Activated naive CD8-positive, alpha-beta T cell treated with anti-CD3 and anti-CD28 coated beads for 36 hours (primary cell): Measurements from ENCODE around the gene SORL1-AS1. TPM values are rescaled to one million over a fixed set of nuclear protein-coding genes. Genes with fewer than 3 reads are reported as not detected.
"Not testable (repeated sequence)": the region's sequence is repeated elsewhere in the genome, so short reads cannot be mapped to it uniquely, and the experiment has no call there.

Experiments used
- DNase-seq: peaks from one replicate; pipeline ENCODE4 v3.0.0; 2021
- H3K27ac Mint-ChIP-seq: one replicate; pipeline ENCODE4 v1.8.0; 2022; ENCODE audit warnings: mild to moderate bottlenecking, moderate library complexity, mixed read lengths
- H3K27me3 Mint-ChIP-seq: one replicate; pipeline ENCODE4 v1.8.0; 2022; ENCODE audit warnings: mild to moderate bottlenecking, mixed read lengths
- H3K36me3 Mint-ChIP-seq: one replicate; pipeline ENCODE4 v1.8.0; 2021; ENCODE audit warnings: mild to moderate bottlenecking, mixed read lengths
- H3K4me1 Mint-ChIP-seq: one replicate; pipeline ENCODE4 v1.8.0; 2021; ENCODE audit warnings: mixed read lengths
- H3K4me3 Mint-ChIP-seq: one replicate; pipeline ENCODE4 v1.8.0; 2022; ENCODE audit warnings: mild to moderate bottlenecking, moderate library complexity, mixed read lengths
- H3K9me3 Mint-ChIP-seq: one replicate; pipeline ENCODE4 v1.8.0; 2022; ENCODE audit warnings: mixed read lengths
- total RNA-seq, 2 experiments: library from RNA; stranded (reverse); gene quantifications; one replicate each; pipeline ENCODE4 v1.2.3, GENCODE V29; 2021

Gene SORL1-AS1

GRCh38 chr11:121412711-121413415, 39.9 kb downstream of the SORL1-AS1 start:
- no peaks in the 10 kb centered on the region for H3K9me3 Mint-ChIP-seq
- no peaks in the 10 kb centered on the region for H3K27me3 Mint-ChIP-seq
- no peak overlapping the region for H3K27ac Mint-ChIP-seq
- peaks cover 26% of the 10 kb centered on the region for H3K4me1 Mint-ChIP-seq
- no peak for DNase-seq
- no peaks in the 10 kb centered on the region for H3K36me3 Mint-ChIP-seq
- H3K4me3 Mint-ChIP-seq: no peak overlapping the region

GRCh38 chr11:121412000-121412587, 40.7 kb downstream of the SORL1-AS1 start:
- Mint-ChIP-seq H3K4me3 (no peak overlapping the region), H3K9me3 (no peaks in the 10 kb centered on the region), H3K36me3 (no peaks in the 10 kb centered on the region), H3K4me1 (peaks cover 21% of the 10 kb centered on the region), H3K27me3 (no peaks in the 10 kb centered on the region), H3K27ac (no peak overlapping the region)
- no peak for DNase-seq

- H3K27ac Mint-ChIP-seq, H3K36me3 Mint-ChIP-seq, H3K9me3 Mint-ChIP-seq, H3K27me3 Mint-ChIP-seq, H3K4me3 Mint-ChIP-seq, DNase-seq: not testable (repeated sequence)
- peaks cover 18% of the 10 kb centered on the region for H3K4me1 Mint-ChIP-seq
Observed at GRCh38 chr11:121411330-121411729, 41.4 kb downstream of the SORL1-AS1 start.

GRCh38 chr11:121410041-121410440, 42.7 kb downstream of the SORL1-AS1 start:
- H3K27ac Mint-ChIP-seq, DNase-seq, H3K36me3 Mint-ChIP-seq, H3K4me3 Mint-ChIP-seq, H3K27me3 Mint-ChIP-seq, H3K9me3 Mint-ChIP-seq: not testable (repeated sequence)
- H3K4me1 Mint-ChIP-seq: peaks cover 14% of the 10 kb centered on the region

GRCh38 chr11:121408830-121409229, 43.9 kb downstream of the SORL1-AS1 start:
- Mint-ChIP-seq H3K4me3 (no peak overlapping the region), H3K27ac (no peak overlapping the region), H3K9me3 (no peaks in the 10 kb centered on the region), H3K4me1 (peaks cover 14% of the 10 kb centered on the region), H3K27me3 (no peaks in the 10 kb centered on the region), H3K36me3 (no peaks in the 10 kb centered on the region)
- no peak for DNase-seq

- Mint-ChIP-seq H3K27me3 (no peaks in the 10 kb centered on the region), H3K4me1 (peaks cover 9% of the 10 kb centered on the region), H3K4me3 (no peak overlapping the region), H3K9me3 (peaks cover 7% of the 10 kb centered on the region), H3K27ac (no peak overlapping the region), H3K36me3 (peaks cover 8% of the 10 kb centered on the region)
- DNase-seq: no peak
Observed at GRCh38 chr11:121406291-121406690, 46.5 kb downstream of the SORL1-AS1 start.

- no peak overlapping the region for H3K27ac Mint-ChIP-seq
- H3K4me3 Mint-ChIP-seq: no peak overlapping the region
- DNase-seq: no peak
- H3K27me3 Mint-ChIP-seq: no peaks in the 10 kb centered on the region
- H3K4me1 Mint-ChIP-seq: peaks cover 7% of the 10 kb centered on the region
- H3K9me3 Mint-ChIP-seq: peaks cover 7% of the 10 kb centered on the region
- H3K36me3 Mint-ChIP-seq: peaks cover 10% of the 10 kb centered on the region
Observed at GRCh38 chr11:121405646-121406045, 47.1 kb downstream of the SORL1-AS1 start.

- Mint-ChIP-seq H3K27me3 (no peaks in the 10 kb centered on the region), H3K4me1 (peaks cover 23% of the 10 kb centered on the region), H3K9me3 (no peaks in the 10 kb centered on the region), H3K36me3 (no peaks in the 10 kb centered on the region), H3K4me3 (no peak overlapping the region), H3K27ac (no peak overlapping the region)
- DNase-seq: no peak
Observed at GRCh38 chr11:121394785-121395184, 58.0 kb downstream of the SORL1-AS1 start.

- peaks cover 23% of the 10 kb centered on the region for H3K4me1 Mint-ChIP-seq
- no peaks in the 10 kb centered on the region for H3K9me3 Mint-ChIP-seq
- no peak overlapping the region for H3K27ac Mint-ChIP-seq
- H3K4me3 Mint-ChIP-seq: no peak overlapping the region
- H3K36me3 Mint-ChIP-seq: no peaks in the 10 kb centered on the region
- no peak for DNase-seq
- no peaks in the 10 kb centered on the region for H3K27me3 Mint-ChIP-seq
Observed at GRCh38 chr11:121393855-121394254, 58.9 kb downstream of the SORL1-AS1 start.

GRCh38 chr11:121391914-121392313, 60.9 kb downstream of the SORL1-AS1 start:
- Mint-ChIP-seq H3K9me3 (no peaks in the 10 kb centered on the region), H3K4me1 (peaks cover 23% of the 10 kb centered on the region), H3K27me3 (no peaks in the 10 kb centered on the region), H3K27ac (no peak overlapping the region), H3K36me3 (no peaks in the 10 kb centered on the region), H3K4me3 (no peak overlapping the region)
- no peak for DNase-seq

GRCh38 chr11:121389651-121390050, 63.1 kb downstream of the SORL1-AS1 start:
- H3K27ac Mint-ChIP-seq: no peak overlapping the region
- H3K36me3 Mint-ChIP-seq: no peaks in the 10 kb centered on the region
- no peak for DNase-seq
- H3K27me3 Mint-ChIP-seq: no peaks in the 10 kb centered on the region
- H3K4me1 Mint-ChIP-seq: peaks cover 14% of the 10 kb centered on the region
- H3K9me3 Mint-ChIP-seq: no peaks in the 10 kb centered on the region
- no peak overlapping the region for H3K4me3 Mint-ChIP-seq

Other genes starting within 250 kb of the SORL1-AS1 start
- 10 to 100 TPM; 22.6 to 25.0 TPM for gene SC5D, start 160.2 kb downstream of the SORL1-AS1 start, total RNA-seq
- 10 to 100 TPM; 47.5 to 47.9 TPM for gene SORL1, start 653 bp downstream of the SORL1-AS1 start, total RNA-seq